T-cell (primary cell): ENCODE data around the gene PRPH. TPM values are rescaled to one million over a fixed set of nuclear protein-coding genes. Genes with fewer than 3 reads are reported as not detected.
"Not testable (repeated sequence)": the region's sequence is repeated elsewhere in the genome, so short reads cannot be mapped to it uniquely, and the experiment has no call there.

Experiments
- ATAC-seq, 4 experiments: fragments of 200-7000 bp in 3 of 4; fragments of 150-1000 bp in 1 of 4; cut with Tn5 transposase; replicated peaks in 1 of 4; 1 replicate in 3 of 4; 2 replicates in 1 of 4; pipeline ENCODE4 v1.10.0; 2021; ENCODE audit warnings: moderate library complexity in 3 of 4, mild to moderate bottlenecking in 2 of 4, moderate number of reproducible peaks in 1 of 4
- CTCF ChIA-PET, 2 donors: fragments of 300-600 bp; sonication (Branson Sonifier 250); formaldehyde crosslinking; loops; one replicate each; lab custom pipeline; 2022; ENCODE audit warnings: antibody characterized with exemption in 2 of 2; lab: Charles Lee
- POLR2A ChIA-PET, 2 donors: fragments of 300-600 bp; sonication (Branson Sonifier 250); formaldehyde crosslinking; loops; one replicate each; lab custom pipeline; 2022; ENCODE audit warnings: antibody characterized with exemption in 2 of 2; lab: Charles Lee
- DNase-seq, 35 experiments: peaks; one replicate each; pipeline versions ENCODE4 v3.0.0 to v3.0.0-alpha.2; 2013 to 2023
- H3K27ac ChIP-seq: one replicate; pipeline ENCODE4 v1.5.1; 2013; ENCODE audit warnings: low read length
- H3K27me3 ChIP-seq, 2 experiments: replicated peaks in 1 of 2; 1 replicate in 1 of 2; 2 replicates in 1 of 2; pipeline versions ENCODE4 v1.6.1 to v1.7.0; 2013; ENCODE audit warnings: low read length in 1 of 2, mixed read lengths in 1 of 2; ENCODE audit not compliant: control insufficient read depth in 2 of 2, insufficient read depth in 2 of 2; ENCODE audit errors: extremely low read depth in 1 of 2
- H3K36me3 ChIP-seq, 2 donors: 1 replicate in 1 of 2; 2 replicates in 1 of 2; pipeline versions ENCODE4 v1.6.1 to v1.7.0; 2013; ENCODE audit warnings: low read length in 1 of 2; ENCODE audit not compliant: control insufficient read depth in 2 of 2, insufficient read depth in 1 of 2; ENCODE audit errors: extremely low read depth in 1 of 2
- H3K4me1 ChIP-seq, 2 experiments: 1 replicate in 1 of 2; 2 replicates in 1 of 2; pipeline versions ENCODE4 v1.6.1 to v1.7.0; 2013; ENCODE audit warnings: low read length in 2 of 2, mixed read lengths in 1 of 2; ENCODE audit not compliant: insufficient read depth in 2 of 2, control insufficient read depth in 1 of 2; ENCODE audit errors: extremely low read depth in 1 of 2
- H3K4me3 ChIP-seq, 2 donors: 1 replicate in 1 of 2; 2 replicates in 1 of 2; pipeline versions ENCODE4 v1.5.1 to v1.7.0; 2013; ENCODE audit warnings: mild to moderate bottlenecking in 2 of 2, low read length in 1 of 2, moderate library complexity in 1 of 2; ENCODE audit not compliant: control insufficient read depth in 1 of 2; ENCODE audit errors: extremely low read depth in 1 of 2
- H3K9me3 ChIP-seq: 2 replicates; pipeline ENCODE4 v1.7.0; 2013
- H3K27ac Mint-ChIP-seq, 2 donors: one replicate each; pipeline ENCODE4 v1.8.0; 2020 to 2021; ENCODE audit warnings: mild to moderate bottlenecking in 2 of 2, mixed read lengths in 2 of 2
- H3K27me3 Mint-ChIP-seq, 2 donors: one replicate each; pipeline ENCODE4 v1.8.0; 2021 to 2022; ENCODE audit warnings: mixed read lengths in 2 of 2
- H3K36me3 Mint-ChIP-seq: one replicate; pipeline ENCODE4 v1.8.0; 2021; ENCODE audit warnings: mixed read lengths
- H3K4me1 Mint-ChIP-seq, 3 donors: one replicate each; pipeline ENCODE4 v1.8.0; 2020 to 2022; ENCODE audit warnings: mixed read lengths in 3 of 3, mild to moderate bottlenecking in 1 of 3
- H3K4me3 Mint-ChIP-seq, 3 donors: one replicate each; pipeline ENCODE4 v1.8.0; 2020 to 2022; ENCODE audit warnings: mild to moderate bottlenecking in 3 of 3, mixed read lengths in 3 of 3, moderate library complexity in 3 of 3
- H3K9me3 Mint-ChIP-seq, 3 donors: one replicate each; pipeline ENCODE4 v1.8.0; 2020 to 2022; ENCODE audit warnings: mixed read lengths in 3 of 3
- WGBS: methylation state at CpG from one replicate; pipeline ENCODE4 v1.1.5; 2013; ENCODE audit warnings: missing lambda C conversion rate; ENCODE audit not compliant: insufficient coverage; 5-methylcytosine and 5-hydroxymethylcytosine counted together
- total RNA-seq, 35 experiments: library from RNA in 6 of 35; stranded (reverse) in 6 of 35; fragments of 120-200 nt in 1 of 35; gene quantifications; one replicate each; pipeline versions ENCODE4 v1.2.1 to v1.2.4 and lab custom pipeline; 2013 to 2026

The PRPH gene
- total RNA-seq, 5 donors from 2014 or later (not counting 1 experiment from before 2014, with no cell fraction given), result not detected

- POLR2A ChIA-PET, result interaction anchor here in 1 of 2 donors (0.7 kb wide), 1 partner anchor 262 kb away, joined by 3 read pairs; no protein-coding TSS in a partner anchor
- no peak overlapping the region for H3K4me3 ChIP-seq
- Mint-ChIP-seq H3K36me3 (no peaks in the 10 kb centered on the region), H3K27me3 (peaks cover 36 to 43% of the 10 kb centered on the region in 2 donors), H3K27ac (no peak overlapping the region), H3K9me3 (no peaks in the 10 kb centered on the region), H3K4me1 (peaks cover 1 to 15% (median 6%) of the 10 kb centered on the region in 3 donors), H3K4me3 (no peak overlapping the region)
- H3K9me3 ChIP-seq, result no peaks in the 10 kb centered on the region
- ATAC-seq (peak in 3 of 4 experiments; percentile 37 to 67 (median 50)), DNase-seq (no peak)
- peaks cover 5 to 63% of the 10 kb centered on the region in 2 experiments for H3K27me3 ChIP-seq
- CTCF ChIA-PET, result interaction anchor here (0.6 to 2.5 kb wide), 12 partner anchors 9 to 183 kb away, joined by 3 to 13 read pairs (median 4); partner anchors contain the start of gene TROAP (in 2 of the 2)
- H3K27ac ChIP-seq, result no peak overlapping the region
- no peaks in the 10 kb centered on the region for H3K36me3 ChIP-seq
- peaks cover 0 to 14% of the 10 kb centered on the region in 2 experiments for H3K4me1 ChIP-seq
- 86% methylated on average over 10 of the region's 11 CpGs for WGBS
These were observed 36.7 kb downstream of the PRPH start for GRCh38 chr12:49331380-49332222.

- H3K27ac Mint-ChIP-seq, result peak overlapping the region in 1 of 2 donors; percentile 39
- peaks cover 7 to 71% of the 10 kb centered on the region in 2 experiments for H3K27me3 ChIP-seq
- WGBS, result 81% methylated on average over 17 of the region's 17 CpGs
These were observed 37.5 kb downstream of the PRPH start for GRCh38 chr12:49332441-49332861.

GRCh38 chr12:49332891-49333371 lies 38.0 kb downstream of the PRPH start:
- DNase-seq (no peak), ATAC-seq (no peak)
- peaks cover 48 to 57% of the 10 kb centered on the region in 2 donors for H3K27me3 Mint-ChIP-seq
- Histone ChIP-seq H3K27me3 (peaks cover 8 to 76% of the 10 kb centered on the region in 2 experiments), H3K4me1 (peaks cover 2 to 27% of the 10 kb centered on the region in 2 experiments), H3K27ac (no peak overlapping the region), H3K9me3 (no peaks in the 10 kb centered on the region), H3K36me3 (no peaks in the 10 kb centered on the region), H3K4me3 (no peak overlapping the region)
- H3K9me3 Mint-ChIP-seq, result no peaks in the 10 kb centered on the region
- ChIA-PET POLR2A (interaction anchor here in 1 of 2 donors (0.7 kb wide), 1 partner anchor 374 kb away, joined by 6 read pairs; no protein-coding TSS in a partner anchor), CTCF (interaction anchor here (0.6 to 2.5 kb wide), 3 partner anchors 10 to 56 kb away, joined by 6 to 12 read pairs (median 10); partner anchors contain the start of gene TROAP (in 1 of the 2))
- peak overlapping the region in 1 of 2 donors; percentile 39 for H3K27ac Mint-ChIP-seq
- H3K4me1 Mint-ChIP-seq, result peaks cover 15 to 28% (median 15%) of the 10 kb centered on the region in 3 donors
- no peaks in the 10 kb centered on the region for H3K36me3 Mint-ChIP-seq
- peak overlapping the region in 2 of 3 donors; percentile 28 to 51 for H3K4me3 Mint-ChIP-seq
- WGBS, result 23% methylated on average over 35 of the region's 40 CpGs

More at GRCh38 chr12:49332441-49332861, 37.5 kb downstream of the PRPH start:
- no peak overlapping the region for H3K4me3 ChIP-seq
- H3K4me3 Mint-ChIP-seq, result peak overlapping the region in 2 of 3 donors; percentile 13 to 51
- peaks cover 10 to 23% (median 12%) of the 10 kb centered on the region in 3 donors for H3K4me1 Mint-ChIP-seq
- ATAC-seq (no peak), DNase-seq (no peak)
- H3K4me1 ChIP-seq, result peaks cover 0 to 22% of the 10 kb centered on the region in 2 experiments
- no peak overlapping the region for H3K27ac ChIP-seq
- ChIA-PET CTCF (interaction anchor here (0.6 to 2.5 kb wide), 8 partner anchors 9 to 182 kb away, joined by 3 to 13 read pairs (median 8); partner anchors contain the start of gene TROAP (in 1 of the 2)), POLR2A (no interaction called here)
- H3K9me3 Mint-ChIP-seq, result no peaks in the 10 kb centered on the region
- no peaks in the 10 kb centered on the region for H3K9me3 ChIP-seq
- H3K36me3 ChIP-seq, result no peaks in the 10 kb centered on the region
- peaks cover 43 to 52% of the 10 kb centered on the region in 2 donors for H3K27me3 Mint-ChIP-seq
- no peaks in the 10 kb centered on the region for H3K36me3 Mint-ChIP-seq

GRCh38 chr12:49333778-49334177 lies 38.8 kb downstream of the PRPH start:
- Mint-ChIP-seq H3K4me1 (peaks cover 16 to 30% (median 18%) of the 10 kb centered on the region in 3 donors), H3K27me3 (peaks cover 53 to 65% of the 10 kb centered on the region in 2 donors)
- H3K9me3 Mint-ChIP-seq, H3K4me3 ChIP-seq, H3K4me3 Mint-ChIP-seq, ATAC-seq, H3K36me3 Mint-ChIP-seq, H3K27ac Mint-ChIP-seq, H3K27ac ChIP-seq, POLR2A ChIA-PET, H3K36me3 ChIP-seq, H3K9me3 ChIP-seq, DNase-seq: not testable (repeated sequence)
- Histone ChIP-seq H3K27me3 (peaks cover 16 to 84% of the 10 kb centered on the region in 2 experiments), H3K4me1 (peaks cover 2 to 29% of the 10 kb centered on the region in 2 experiments)
- CTCF ChIA-PET, result interaction anchor here (0.7 kb wide), 2 partner anchors 12 to 50 kb away, joined by 4 to 8 read pairs; no protein-coding TSS in a partner anchor
- 66% methylated on average over 8 of the region's 21 CpGs for WGBS

GRCh38 chr12:49334226-49334625 lies 39.3 kb downstream of the PRPH start:
- WGBS, result 24% methylated on average over 11 of the region's 19 CpGs
- ATAC-seq (no peak), DNase-seq (no peak)
- Histone ChIP-seq H3K27me3 (peaks cover 16 to 89% of the 10 kb centered on the region in 2 experiments), H3K4me1 (peaks cover 2 to 29% of the 10 kb centered on the region in 2 experiments), H3K36me3 (no peaks in the 10 kb centered on the region), H3K9me3 (no peaks in the 10 kb centered on the region), H3K27ac (no peak overlapping the region), H3K4me3 (no peak overlapping the region)
- peaks cover 58 to 69% of the 10 kb centered on the region in 2 donors for H3K27me3 Mint-ChIP-seq
- H3K36me3 Mint-ChIP-seq, result no peaks in the 10 kb centered on the region
- H3K4me1 Mint-ChIP-seq, result peaks cover 16 to 30% (median 18%) of the 10 kb centered on the region in 3 donors
- H3K4me3 Mint-ChIP-seq, result no peak overlapping the region
- CTCF ChIA-PET, result interaction anchor here in 1 of 2 donors (1.4 kb wide), 1 partner anchor 24 kb away, joined by 5 read pairs; no protein-coding TSS in a partner anchor
- POLR2A ChIA-PET, result no interaction called here
- no peak overlapping the region for H3K27ac Mint-ChIP-seq
- H3K9me3 Mint-ChIP-seq, result no peaks in the 10 kb centered on the region

GRCh38 chr12:49334681-49335080 lies 39.7 kb downstream of the PRPH start:
- no peaks in the 10 kb centered on the region for H3K36me3 Mint-ChIP-seq
- no peak overlapping the region for H3K27ac Mint-ChIP-seq
- H3K27ac ChIP-seq, result no peak overlapping the region
- H3K4me1 ChIP-seq, result peaks cover 2 to 29% of the 10 kb centered on the region in 2 experiments
- ATAC-seq (no peak), DNase-seq (no peak)
- H3K9me3 Mint-ChIP-seq, result no peaks in the 10 kb centered on the region
- ChIA-PET POLR2A (no interaction called here), CTCF (interaction anchor here in 1 of 2 donors (1.4 kb wide), 1 partner anchor 24 kb away, joined by 5 read pairs; no protein-coding TSS in a partner anchor)
- peaks cover 61 to 69% of the 10 kb centered on the region in 2 donors for H3K27me3 Mint-ChIP-seq
- peaks cover 16 to 30% (median 18%) of the 10 kb centered on the region in 3 donors for H3K4me1 Mint-ChIP-seq
- 49% methylated on average over 8 of the region's 12 CpGs for WGBS
- H3K27me3 ChIP-seq, result peaks cover 16 to 93% of the 10 kb centered on the region in 2 experiments
- H3K36me3 ChIP-seq, result no peaks in the 10 kb centered on the region
- H3K4me3 ChIP-seq, result no peak overlapping the region
- H3K9me3 ChIP-seq, result no peaks in the 10 kb centered on the region
- no peak overlapping the region for H3K4me3 Mint-ChIP-seq
